Activated CD4-positive, alpha-beta T cell treated with anti-CD3 and anti-CD28 coated beads for 48 hours (primary cell): ENCODE measurements around the gene ZPBP.

Experiments used
- DNase-seq: peaks from one replicate; pipeline ENCODE4 v3.0.0-alpha.2; 2020

ZPBP gene

GRCh38 chr7:50037086-50037485 lies 56.0 kb downstream of the ZPBP start:
- DNase-seq, result no peak

DNA sequence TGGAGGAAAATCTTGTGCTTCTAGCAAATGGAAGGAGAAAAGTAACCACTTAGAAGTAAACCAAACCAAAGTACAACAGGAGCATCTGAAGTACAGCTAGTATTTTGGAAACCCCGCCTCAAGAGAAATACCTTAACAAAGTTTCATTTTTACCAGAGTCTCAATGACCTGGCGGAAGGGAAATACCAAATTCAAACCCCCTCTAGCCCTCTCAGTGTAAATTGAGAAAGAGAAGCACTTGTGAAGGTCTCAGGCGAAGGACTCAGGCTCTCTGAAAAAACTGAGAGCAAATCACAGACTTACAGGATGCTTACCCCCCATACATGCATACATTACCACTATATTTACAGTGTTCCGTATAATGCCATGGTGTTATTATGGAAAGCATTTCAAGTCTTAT lies 70.1 kb downstream of the ZPBP start:
- no peak for DNase-seq

DNA sequence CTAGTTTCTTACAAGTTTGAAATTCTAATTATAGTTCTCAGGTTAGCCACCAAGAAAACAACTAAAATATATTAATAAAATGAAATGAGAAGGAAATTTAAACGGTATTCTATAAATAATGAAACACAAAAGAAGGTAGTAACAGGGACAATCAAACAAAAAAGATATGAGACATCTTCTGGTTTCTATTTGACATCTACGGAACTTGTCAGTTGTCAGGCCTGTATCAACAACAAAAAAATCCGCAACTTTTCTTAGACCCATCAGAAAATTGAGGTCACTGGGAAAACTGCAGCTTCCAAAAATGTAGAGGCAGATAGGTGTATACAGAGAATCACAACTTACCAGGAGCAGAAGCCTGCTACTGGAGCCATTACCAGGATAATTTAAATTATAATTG lies 70.6 kb downstream of the ZPBP start:
- DNase-seq, result no peak

DNA sequence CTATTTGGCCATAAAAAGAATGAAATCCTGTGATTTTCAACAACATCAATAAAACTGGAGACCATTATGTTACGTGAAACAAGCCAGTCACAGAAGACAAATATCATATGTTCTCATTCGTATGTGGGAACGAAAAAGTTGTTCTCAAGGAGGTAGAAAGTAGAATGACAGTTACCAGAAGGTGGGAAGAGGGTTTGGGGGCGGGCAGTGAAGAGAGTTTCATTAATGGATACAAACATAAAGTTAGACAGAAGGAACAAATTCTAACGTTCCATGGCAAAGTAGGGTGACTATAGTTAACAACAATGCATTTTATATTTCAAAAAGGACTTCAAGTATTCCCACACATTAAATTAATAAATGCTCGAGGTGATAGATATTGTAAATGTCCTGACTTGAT lies 97.4 kb downstream of the ZPBP start:
- DNase-seq, result no peak

DNA sequence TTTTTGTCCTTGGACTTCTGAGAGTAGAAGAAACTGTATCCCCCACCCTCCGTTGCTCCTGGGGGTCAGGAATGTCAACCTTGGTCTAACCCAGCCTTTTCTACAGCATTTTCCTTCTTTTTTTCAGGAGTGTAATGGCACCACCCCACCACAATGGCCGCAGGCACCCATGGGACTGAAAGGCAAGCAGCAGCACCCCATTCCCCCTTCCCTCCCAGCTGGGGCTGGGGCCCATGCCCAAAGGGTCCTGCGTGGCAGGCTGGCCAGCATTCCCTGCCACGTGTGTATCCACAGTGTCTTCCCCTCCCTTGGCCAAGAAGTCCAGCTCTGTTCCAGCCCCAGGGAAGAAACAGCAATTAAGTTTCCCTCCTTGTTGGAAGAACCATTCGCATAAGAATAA lies 106.9 kb downstream of the ZPBP start:
- no peak for DNase-seq

GRCh38 chr7:49980465-49980864 lies 112.6 kb downstream of the ZPBP start:
- peak; percentile 20 for DNase-seq

DNA sequence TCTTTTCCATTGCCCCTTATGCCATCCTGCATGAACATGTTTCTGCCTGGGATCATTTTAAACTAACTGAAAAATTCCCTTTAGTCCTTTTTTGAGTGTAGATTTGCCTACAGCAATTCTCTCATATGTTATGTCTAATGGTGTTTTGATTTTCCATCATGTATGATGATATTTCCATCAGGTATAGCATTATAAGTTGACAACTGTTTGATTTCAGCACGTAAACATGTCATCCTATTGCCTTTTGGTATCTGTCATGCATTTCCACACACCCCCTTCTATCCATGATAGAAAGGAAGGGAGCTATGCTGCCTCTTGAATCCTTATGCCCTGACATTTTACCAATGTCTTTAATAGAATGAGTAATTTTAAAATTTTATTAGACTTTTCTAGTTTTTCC lies 116.8 kb downstream of the ZPBP start:
- DNase-seq, result no peak

DNA sequence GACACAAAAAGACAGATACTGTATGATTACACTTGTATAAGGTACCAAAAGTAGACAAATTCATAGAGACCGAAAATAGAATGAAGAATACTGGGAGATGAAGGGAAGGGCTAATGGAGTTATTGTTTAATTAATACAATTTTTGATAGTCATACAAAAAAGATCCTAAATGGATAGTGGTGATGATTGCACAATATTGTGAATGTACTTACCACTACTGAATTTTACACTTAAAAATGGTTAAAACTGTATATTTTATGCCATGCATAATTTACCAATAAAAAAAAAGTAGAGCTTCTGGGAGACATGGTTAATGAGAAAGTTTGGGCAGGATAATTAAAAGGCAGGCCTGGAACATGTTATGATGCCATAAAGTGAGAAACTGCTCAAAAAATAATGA lies 119.0 kb downstream of the ZPBP start:
- no peak for DNase-seq

- DNase-seq, result no peak
Observed at GRCh38 chr7:49937608-49938007, 155.4 kb downstream of the ZPBP start.

DNA sequence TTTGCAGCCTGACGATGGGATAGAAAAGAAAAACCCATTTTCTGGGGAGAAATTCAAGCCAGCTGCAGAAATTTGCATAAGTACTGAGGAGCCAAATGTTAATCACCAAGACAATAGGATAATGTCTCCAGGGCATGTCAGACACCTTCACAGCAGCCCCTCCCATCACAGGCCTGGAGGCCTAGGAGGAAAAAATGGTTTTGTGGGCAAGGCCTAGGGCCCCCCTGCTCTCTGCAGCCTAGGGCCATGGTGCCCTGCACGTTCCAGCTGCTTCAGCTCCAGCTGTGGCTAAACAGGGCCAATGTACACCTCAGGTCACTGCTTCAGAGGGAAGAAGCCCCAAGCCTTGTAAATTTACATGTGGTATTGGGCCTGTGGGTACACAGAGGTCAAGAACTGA lies 161.4 kb downstream of the ZPBP start:
- DNase-seq, result no peak

- DNase-seq, result no peak
Observed at GRCh38 chr7:49928787-49929186, 164.3 kb downstream of the ZPBP start.

DNA sequence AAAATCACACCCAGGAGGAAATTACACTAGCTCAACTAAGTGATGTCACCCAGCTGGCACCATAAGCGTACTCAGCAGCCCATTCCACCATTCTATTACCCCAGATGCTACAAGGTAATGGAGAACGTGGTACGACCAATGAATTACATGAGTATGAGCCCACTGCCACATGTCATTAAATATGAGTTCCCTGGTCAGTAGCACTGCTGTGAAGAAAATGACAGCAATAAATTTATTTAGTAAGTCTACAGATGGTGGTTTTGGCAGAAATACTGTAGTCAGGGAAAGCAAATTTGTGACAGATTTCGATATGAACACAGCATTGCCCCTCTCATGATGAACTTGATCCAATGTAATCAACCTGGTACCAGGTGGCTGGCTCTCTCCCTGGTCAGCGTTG lies 165.4 kb downstream of the ZPBP start:
- no peak for DNase-seq

DNA sequence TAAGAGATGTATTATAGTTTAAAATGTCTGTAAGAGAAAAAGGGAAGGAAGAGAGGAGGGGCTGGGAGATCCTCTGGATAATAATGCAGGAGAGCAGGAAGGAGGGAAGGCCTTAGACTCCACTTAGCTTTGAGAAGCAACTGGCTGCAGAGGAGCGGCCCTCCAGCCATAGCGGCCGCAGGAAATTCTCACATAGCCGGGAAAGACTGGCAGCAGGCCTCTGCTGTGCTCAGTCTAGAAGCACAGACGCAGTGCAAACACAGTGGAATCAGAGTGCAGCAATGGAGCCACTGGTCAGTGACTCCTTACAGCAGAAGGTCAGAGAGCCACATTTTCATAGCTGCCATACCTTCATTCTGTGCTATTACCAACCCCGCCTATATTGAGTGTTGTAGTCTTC lies 166.3 kb downstream of the ZPBP start:
- DNase-seq, result no peak

DNA sequence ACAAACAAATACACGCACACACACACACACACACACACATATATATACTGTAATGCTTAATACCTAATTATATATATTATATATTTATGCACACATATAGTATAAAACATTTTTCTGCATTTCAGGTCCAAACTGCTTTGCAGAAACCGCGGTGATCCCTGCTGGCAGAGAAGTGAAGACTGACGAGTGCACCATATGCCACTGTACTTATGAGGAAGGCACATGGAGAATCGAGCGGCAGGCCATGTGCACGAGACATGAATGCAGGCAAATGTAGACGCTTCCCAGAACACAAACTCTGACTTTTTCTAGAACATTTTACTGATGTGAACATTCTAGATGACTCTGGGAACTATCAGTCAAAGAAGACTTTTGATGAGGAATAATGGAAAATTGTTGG lies 181.1 kb downstream of the ZPBP start:
- no peak for DNase-seq

GRCh38 chr7:49894543-49894942 lies 198.5 kb downstream of the ZPBP start:
- DNase-seq, result no peak

DNA sequence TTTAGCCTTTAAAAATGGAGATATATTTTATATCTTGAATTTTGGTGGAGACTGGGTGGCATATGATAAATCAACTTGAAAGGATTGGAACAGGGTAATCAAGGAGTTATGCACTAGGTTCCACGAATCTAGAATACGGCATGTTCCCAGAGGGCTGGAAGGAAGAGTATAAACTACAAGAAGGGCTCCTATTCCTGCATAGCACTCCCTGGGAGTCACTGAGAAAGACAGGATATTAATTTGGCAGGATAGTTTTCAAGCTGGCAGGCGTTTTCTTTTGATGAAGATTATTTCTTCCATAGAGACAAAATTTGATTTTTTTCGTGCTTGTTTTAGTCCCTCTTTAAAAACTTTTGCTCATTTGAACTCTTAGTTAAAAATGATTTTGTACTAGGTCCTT lies 199.9 kb downstream of the ZPBP start:
- no peak for DNase-seq

GRCh38 chr7:49892481-49892880 lies 200.6 kb downstream of the ZPBP start:
- DNase-seq, result no peak
